EL (cell line): ENCODE results near the gene FEM1A.
"Not testable (repeated sequence)": the region's sequence is repeated elsewhere in the genome, so short reads cannot be mapped to it uniquely, and the experiment has no call there.

Experiments
- DNase-seq: peaks from one replicate; pipeline ENCODE4 v3.0.0-alpha.2; 2016

FEM1A gene

GRCh38 chr19:4815426-4816201 is 24.1 kb downstream of the FEM1A start:
- DNase-seq = peak; percentile 93

DNA sequence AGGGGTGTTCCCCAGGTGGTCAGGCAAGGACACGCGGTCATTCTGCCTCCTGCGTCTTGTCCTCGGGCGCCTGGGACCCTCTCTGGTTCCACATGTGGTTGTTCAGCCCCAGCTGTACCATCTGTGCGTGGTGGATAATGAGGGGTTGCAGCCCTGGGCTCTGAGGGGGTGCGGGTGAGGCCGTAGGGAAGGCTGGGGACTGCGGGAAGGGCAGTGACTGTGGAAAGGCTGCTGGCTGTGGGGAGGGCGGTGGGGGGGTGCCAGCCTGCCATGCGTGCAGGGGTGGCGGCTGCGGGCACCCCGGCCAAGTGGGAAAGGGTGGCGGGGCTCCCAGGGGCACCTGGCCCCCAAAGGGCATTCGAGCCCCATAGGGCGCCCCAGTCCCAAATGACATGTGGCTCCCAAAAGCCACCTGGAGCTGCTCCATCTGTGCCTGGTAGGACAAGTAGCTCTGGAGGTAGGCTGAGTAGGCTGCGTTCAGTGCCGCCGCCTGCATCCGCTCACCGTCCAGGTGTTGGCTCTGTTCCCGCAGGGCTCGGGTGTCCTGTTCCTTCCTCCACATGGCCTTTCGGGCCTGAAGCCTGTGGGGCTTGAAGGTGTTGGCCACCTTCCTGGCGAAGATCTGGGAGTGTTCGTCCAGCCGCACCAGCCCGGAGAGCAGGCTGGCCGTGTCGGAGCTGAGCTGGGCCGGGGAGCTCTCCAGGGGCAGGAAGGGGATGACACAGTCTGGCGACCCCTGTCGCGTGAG is 24.8 kb downstream of the FEM1A start:
- no peak for DNase-seq

GRCh38 chr19:4816950-4817278 is 25.4 kb downstream of the FEM1A start:
- no peak for DNase-seq

GRCh38 chr19:4817467-4818277 is 26.1 kb downstream of the FEM1A start:
- no peak for DNase-seq

GRCh38 chr19:4821265-4821664 is 29.7 kb downstream of the FEM1A start:
- DNase-seq = no peak

DNA sequence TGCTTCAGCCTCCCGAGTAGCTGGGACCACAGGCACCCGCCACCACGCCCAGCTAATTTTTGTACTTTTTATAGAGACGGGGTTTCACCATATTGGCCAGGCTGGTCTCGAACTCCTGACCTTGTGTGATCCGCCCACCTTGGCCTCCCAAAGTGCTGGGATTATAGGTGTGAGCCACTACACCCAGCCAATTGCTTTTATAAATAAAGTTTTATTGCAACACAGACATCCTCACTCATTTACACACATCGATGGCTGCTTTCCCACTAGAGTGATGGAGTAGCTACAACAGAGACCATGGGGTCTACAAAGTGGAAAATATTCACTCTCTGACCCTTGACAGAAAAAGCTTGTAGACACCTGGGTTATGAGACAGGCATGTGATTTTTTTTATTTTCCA is 30.8 kb downstream of the FEM1A start:
- not testable (repeated sequence) for DNase-seq

- DNase-seq = no peak
Observed at GRCh38 chr19:4823577-4823976, 32.0 kb downstream of the FEM1A start.

DNA sequence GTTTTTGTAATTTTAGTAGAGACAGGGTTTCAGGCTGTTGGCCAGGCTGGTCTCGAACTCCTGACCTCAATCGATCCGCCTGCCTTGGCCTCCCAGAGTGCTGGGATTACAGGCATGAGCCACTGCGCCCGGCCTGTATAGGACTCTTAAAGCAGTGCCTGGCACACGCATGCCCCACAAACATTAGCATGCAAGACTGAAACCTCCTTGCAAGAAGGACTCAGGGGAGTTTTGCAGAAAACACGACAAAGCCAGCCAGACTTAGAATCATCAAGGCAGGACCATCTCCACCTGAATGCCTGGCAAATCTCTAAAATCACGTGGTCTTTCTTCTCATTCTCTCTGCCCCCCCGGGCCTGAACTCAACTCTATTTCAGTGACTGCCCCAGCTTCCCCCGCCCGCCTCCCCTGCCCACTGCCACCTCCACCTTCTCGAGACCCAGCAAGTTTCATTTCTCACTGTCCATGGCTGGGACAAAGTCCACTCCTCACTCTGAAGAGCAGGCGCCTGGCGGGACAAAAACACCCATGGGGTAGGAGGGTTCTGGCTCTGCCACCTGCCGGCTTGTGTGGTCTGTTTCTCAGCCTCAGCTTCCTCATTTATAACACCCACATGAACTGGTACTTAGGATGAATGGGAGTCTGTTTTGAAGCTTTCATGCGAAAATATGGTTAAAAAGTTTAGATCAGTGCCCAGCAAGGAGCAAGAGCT is 37.6 kb downstream of the FEM1A start:
- no peak for DNase-seq

GRCh38 chr19:4830332-4830731 is 38.8 kb downstream of the FEM1A start:
- no peak for DNase-seq

DNA sequence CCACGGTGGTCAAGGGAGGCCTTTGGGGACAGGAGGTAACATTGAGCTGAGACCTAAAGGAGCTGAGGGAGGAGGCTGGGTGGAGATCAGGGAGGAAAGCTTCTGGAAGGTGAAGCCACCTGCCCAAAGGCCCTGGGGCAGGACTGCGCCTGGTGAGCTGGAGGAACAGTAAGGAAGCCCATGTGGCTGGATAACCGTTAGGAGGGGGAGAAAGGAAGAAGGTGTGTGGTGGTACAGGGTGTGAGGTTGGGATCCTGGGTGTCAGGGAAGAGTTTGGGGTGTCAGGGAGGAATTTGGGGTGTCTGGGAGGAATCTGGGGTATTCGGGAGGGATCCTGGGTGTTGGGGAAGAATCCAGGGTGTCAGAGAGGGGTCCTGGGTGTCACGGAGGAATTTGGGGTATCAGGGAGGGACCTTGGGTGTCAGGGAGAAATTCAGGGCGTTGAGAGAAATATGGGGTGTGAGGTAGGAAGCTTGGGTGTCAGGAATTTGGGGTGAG is 39.3 kb downstream of the FEM1A start:
- no peak for DNase-seq

GRCh38 chr19:4831304-4831978 is 39.9 kb downstream of the FEM1A start, which contains the start of gene TICAM1:
TICAM1 (minus strand) TSS chr19:4831712; CDS start chr19:4818377, 13,335 bp downstream.
- DNase-seq = peak; percentile 69

GRCh38 chr19:4831979-4832340 is 40.4 kb downstream of the FEM1A start:
- not testable (repeated sequence) for DNase-seq

DNA sequence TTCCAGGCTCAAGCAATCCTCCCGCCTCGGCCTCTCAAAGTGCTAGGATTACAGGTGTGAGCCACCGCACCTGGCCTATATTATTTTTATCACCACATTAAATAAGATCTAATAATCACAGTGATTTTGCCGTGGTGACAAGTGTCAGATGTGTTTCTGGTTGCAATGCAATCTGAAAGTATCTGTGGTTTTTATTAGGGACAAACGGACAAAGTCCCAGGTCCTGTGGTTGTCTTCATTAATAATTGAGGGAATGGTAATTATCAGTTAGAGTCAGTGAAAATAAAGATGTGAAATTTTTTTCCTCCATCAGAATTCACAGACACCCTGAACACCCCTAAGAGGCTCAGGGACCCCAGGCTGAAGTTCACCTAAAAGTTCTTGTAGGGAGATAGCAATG is 41.2 kb downstream of the FEM1A start:
- no peak for DNase-seq

DNA sequence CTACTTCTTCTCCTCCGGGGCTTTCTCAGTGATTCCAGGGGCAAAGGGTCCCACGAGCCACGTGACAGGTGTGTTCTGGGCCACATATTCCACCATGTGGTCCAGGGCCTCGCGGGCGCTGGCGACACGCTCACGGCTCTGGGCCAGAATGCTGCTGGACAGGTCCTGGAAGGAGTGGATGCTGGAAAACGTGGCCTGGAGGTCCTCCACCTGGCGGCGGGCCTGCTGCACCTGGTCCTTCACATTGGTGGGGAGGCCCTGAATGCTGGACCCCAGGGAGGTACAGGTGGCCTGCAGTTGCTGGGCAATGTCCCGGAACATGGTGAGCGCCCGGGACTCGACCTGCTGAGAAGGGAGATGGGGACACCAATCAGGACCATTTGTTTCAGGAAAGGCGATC is 47.7 kb downstream of the FEM1A start:
- DNase-seq = no peak

DNA sequence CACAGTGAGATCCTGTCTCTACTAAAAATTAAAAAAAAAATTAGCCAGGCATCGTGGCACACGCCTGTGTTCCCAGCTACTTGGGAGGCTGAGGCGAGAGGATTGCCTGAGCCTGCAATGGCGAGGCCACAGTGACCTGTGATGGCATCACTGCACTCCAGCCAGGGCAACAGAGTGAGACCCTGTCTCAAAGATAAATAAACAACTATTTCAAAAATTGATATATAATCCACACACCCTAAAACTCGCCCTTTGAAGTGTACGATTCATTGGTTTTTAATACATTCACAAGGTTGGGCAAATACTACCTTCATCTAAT is 52.1 kb downstream of the FEM1A start:
- no peak for DNase-seq

- no peak for DNase-seq
Observed at GRCh38 chr19:4844348-4845179, 53.0 kb downstream of the FEM1A start.

DNA sequence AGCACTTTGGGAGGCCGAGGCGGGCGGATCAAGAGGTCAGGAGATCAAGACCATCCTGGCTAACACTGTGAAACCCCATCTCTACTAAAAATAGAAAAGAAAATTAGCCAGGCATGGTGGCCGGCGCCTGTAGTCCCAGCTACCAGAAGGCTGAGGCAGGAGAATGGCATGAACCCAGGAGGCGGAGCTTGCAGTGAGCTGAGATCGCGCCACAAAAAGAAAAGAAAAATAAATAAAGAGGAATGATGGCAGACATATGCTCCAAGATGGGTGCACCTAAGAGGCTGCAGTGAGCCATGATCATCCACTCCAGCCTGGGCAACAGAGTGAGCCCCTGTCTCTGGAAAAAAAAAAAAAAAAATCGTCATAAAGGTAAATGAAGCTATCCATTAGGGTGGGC is 54.4 kb downstream of the FEM1A start:
- DNase-seq = peak; percentile 73

DNA sequence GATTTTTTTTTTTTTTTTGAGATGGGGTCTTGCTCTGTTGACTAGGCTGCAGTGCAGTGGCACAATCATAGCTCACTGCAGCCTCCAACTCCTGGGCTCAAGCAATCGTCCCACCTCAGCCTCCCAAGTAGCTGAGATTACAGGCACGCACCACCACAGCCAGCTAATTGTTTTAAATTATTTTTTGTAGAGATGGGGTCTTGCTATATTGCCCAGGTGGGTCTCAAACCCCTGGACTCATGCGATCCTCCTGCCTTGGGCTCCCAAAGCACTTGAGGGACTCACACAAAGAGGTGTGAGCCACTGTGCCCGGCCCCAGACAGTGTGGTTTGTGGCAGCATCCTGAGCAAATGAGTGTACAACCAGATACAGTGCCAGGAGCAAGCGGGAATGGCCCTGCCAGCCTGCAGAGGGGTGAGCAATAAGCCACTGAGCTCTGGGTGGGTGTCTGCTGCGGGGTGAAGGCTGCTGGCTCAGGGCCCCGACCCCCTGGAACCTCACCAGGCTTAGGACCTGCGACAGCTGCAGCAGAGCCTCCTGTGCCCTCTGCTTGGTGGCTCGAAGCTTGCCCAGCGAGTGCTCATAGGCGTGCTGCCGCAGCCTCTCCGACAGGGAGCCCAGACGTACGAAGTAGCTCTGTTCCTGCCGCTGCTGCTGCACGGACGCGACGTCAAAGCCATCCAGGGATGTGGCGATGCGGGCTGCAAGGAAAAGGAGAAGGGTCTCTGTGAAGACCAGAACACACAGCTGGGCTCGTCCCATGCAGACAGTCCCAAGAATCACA is 55.8 kb downstream of the FEM1A start:
- no peak for DNase-seq

DNA sequence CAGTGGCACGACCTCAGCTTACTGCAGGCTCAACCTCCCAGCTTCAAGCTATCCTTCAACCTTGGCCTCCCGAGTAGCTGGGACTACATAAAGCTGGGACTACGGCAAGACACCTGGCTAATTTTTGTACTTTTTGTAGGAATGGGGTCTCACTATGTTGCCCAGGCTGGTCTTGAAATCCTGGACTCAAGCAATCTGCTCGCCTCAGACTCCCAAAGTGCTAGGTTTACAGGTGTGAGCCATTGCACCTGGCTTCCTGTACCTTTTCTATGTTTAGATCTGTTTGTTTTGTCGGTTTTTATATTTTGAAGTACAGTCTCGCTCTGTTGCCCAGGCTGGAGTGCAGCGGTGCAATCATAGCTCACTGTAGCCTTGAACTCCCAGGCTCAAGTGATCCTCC is 57.5 kb downstream of the FEM1A start:
- DNase-seq = no peak
